DOHH2 (cell line): ENCODE data around the gene RPA1.

Source experiments
- H3F3A ChIP-seq: fragments of 200-600 bp; sonication (generic), shearing (Covaris generic); 2 replicates; pipeline ENCODE4 v1.6.0; 2016; ENCODE audit warnings: antibody characterized with exemption, mild to moderate bottlenecking; ENCODE audit not compliant: control insufficient read depth, insufficient read depth
- H3K27ac ChIP-seq: fragments of 200-600 bp; sonication (generic); 2 replicates; pipeline ENCODE4 v1.5.1; 2014; ENCODE audit warnings: low read depth, mild to moderate bottlenecking, low read length, moderate library complexity
- H3K27me3 ChIP-seq: fragments of 200-600 bp; sonication (generic); 2 replicates; pipeline ENCODE4 v1.6.1; 2014; ENCODE audit warnings: mild to moderate bottlenecking, low read length, mixed read lengths; ENCODE audit not compliant: control insufficient read depth
- H3K36me3 ChIP-seq: fragments of 200-600 bp; sonication (generic); 2 replicates; pipeline ENCODE4 v1.6.1; 2014; ENCODE audit warnings: mild to moderate bottlenecking, low read length, moderate library complexity, mixed read lengths; ENCODE audit not compliant: control insufficient read depth
- H3K4me1 ChIP-seq: fragments of 200-600 bp; sonication (generic); 2 replicates; pipeline ENCODE4 v1.6.1; 2014; ENCODE audit warnings: mild to moderate bottlenecking, low read length, mixed read lengths; ENCODE audit not compliant: control insufficient read depth
- H3K4me2 ChIP-seq: fragments of 200-600 bp; sonication (generic); 2 replicates; pipeline ENCODE4 v1.6.0; 2014; ENCODE audit warnings: mild to moderate bottlenecking, low read length, moderate library complexity
- H3K4me3 ChIP-seq: fragments of 200-600 bp; sonication (generic); 2 replicates; pipeline ENCODE4 v1.5.1; 2014; ENCODE audit warnings: mild to moderate bottlenecking, low read length, mixed read lengths
- H3K79me2 ChIP-seq: fragments of 200-600 bp; sonication (generic); 2 replicates; pipeline ENCODE4 v1.6.1; 2014; ENCODE audit warnings: mild to moderate bottlenecking, low read length, mixed read lengths; ENCODE audit not compliant: control insufficient read depth
- H3K9me2 ChIP-seq: fragments of 200-600 bp; sonication (generic); replicated peaks from 2 replicates; pipeline ENCODE4 v1.6.1; 2014; ENCODE audit warnings: mild to moderate bottlenecking, low read length, mixed read lengths; ENCODE audit not compliant: control insufficient read depth
- H3K9me3 ChIP-seq: fragments of 200-600 bp; sonication (generic); 2 replicates; pipeline ENCODE4 v1.6.1; 2014; ENCODE audit warnings: antibody characterized with exemption, low read length, mixed read lengths; ENCODE audit not compliant: control insufficient read depth, insufficient read depth
- H4K20me1 ChIP-seq: fragments of 200-600 bp; sonication (generic); 2 replicates; pipeline ENCODE4 v1.6.0; 2014; ENCODE audit warnings: low read depth, mild to moderate bottlenecking, antibody characterized with exemption, low read length, moderate library complexity; ENCODE audit not compliant: control insufficient read depth, insufficient read depth
- EZH2phosphoT487 ChIP-seq: fragments of 200-600 bp; sonication (generic); IDR thresholded peaks from 2 replicates; pipeline ENCODE4 v1.6.1; 2017; ENCODE audit warnings: borderline replicate concordance, mild to moderate bottlenecking, antibody characterized with exemption, low read length, moderate library complexity, mixed read lengths
- TF ChIP-seq, protein P1 (sequence below): fragments of 200-600 bp; sonication (generic); IDR thresholded peaks from one replicate; pipeline ENCODE4 v1.5.1; 2014; ENCODE audit warnings: antibody characterized with exemption, mild to moderate bottlenecking, low read depth, low read length; ENCODE audit not compliant: poor library complexity, severe bottlenecking

The RPA1 gene

GRCh38 chr17:1914661-1915083 lies 84.9 kb downstream of the RPA1 start:
- H4K20me1 ChIP-seq, result no peaks in the 10 kb centered on the region
- H3K9me3 ChIP-seq, result no peaks in the 10 kb centered on the region
- H3K4me1 ChIP-seq, result peaks cover 10% of the 10 kb centered on the region
- H3K36me3 ChIP-seq, result no peaks in the 10 kb centered on the region
- no peak overlapping the region for H3K4me2 ChIP-seq
- no peak overlapping the region for H3K4me3 ChIP-seq
- peaks cover 12% of the 10 kb centered on the region; the same call in 1 of the 2 replicates for H3K27me3 ChIP-seq
- no peaks in the 10 kb centered on the region for H3K79me2 ChIP-seq
- TF ChIP-seq, protein P1, sequence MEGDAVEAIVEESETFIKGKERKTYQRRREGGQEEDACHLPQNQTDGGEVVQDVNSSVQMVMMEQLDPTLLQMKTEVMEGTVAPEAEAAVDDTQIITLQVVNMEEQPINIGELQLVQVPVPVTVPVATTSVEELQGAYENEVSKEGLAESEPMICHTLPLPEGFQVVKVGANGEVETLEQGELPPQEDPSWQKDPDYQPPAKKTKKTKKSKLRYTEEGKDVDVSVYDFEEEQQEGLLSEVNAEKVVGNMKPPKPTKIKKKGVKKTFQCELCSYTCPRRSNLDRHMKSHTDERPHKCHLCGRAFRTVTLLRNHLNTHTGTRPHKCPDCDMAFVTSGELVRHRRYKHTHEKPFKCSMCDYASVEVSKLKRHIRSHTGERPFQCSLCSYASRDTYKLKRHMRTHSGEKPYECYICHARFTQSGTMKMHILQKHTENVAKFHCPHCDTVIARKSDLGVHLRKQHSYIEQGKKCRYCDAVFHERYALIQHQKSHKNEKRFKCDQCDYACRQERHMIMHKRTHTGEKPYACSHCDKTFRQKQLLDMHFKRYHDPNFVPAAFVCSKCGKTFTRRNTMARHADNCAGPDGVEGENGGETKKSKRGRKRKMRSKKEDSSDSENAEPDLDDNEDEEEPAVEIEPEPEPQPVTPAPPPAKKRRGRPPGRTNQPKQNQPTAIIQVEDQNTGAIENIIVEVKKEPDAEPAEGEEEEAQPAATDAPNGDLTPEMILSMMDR, result no peak
- TF ChIP-seq EZH2phosphoT487, result no peak
- no peaks in the 10 kb centered on the region for H3F3A ChIP-seq
- no peaks in the 10 kb centered on the region for H3K9me2 ChIP-seq
- H3K27ac ChIP-seq, result no peak overlapping the region

- H3K27me3 ChIP-seq, result peaks cover 12% of the 10 kb centered on the region; the same call in 1 of the 2 replicates
Observed at GRCh38 chr17:1915889-1916288, 86.1 kb downstream of the RPA1 start.

GRCh38 chr17:1916316-1916715 lies 86.5 kb downstream of the RPA1 start:
- H3K4me3 ChIP-seq, result no peak overlapping the region
- no peak overlapping the region for H3K27ac ChIP-seq
- H3K9me2 ChIP-seq, result no peaks in the 10 kb centered on the region
- no peaks in the 10 kb centered on the region for H3K9me3 ChIP-seq
- peaks cover 12% of the 10 kb centered on the region; the same call in 1 of the 2 replicates for H3K27me3 ChIP-seq
- no peaks in the 10 kb centered on the region for H4K20me1 ChIP-seq
- peaks cover 10% of the 10 kb centered on the region for H3K4me1 ChIP-seq
- H3F3A ChIP-seq, result no peaks in the 10 kb centered on the region
- TF ChIP-seq, protein P1, result no peak
- no peak for TF ChIP-seq EZH2phosphoT487
- H3K36me3 ChIP-seq, result no peaks in the 10 kb centered on the region
- H3K79me2 ChIP-seq, result no peaks in the 10 kb centered on the region
- peak overlapping the region; percentile 33 for H3K4me2 ChIP-seq

More at GRCh38 chr17:1915889-1916288, 86.1 kb downstream of the RPA1 start:
- Histone ChIP-seq H3K9me3 (no peaks in the 10 kb centered on the region), H3K36me3 (no peaks in the 10 kb centered on the region), H3K9me2 (no peaks in the 10 kb centered on the region), H3K79me2 (no peaks in the 10 kb centered on the region), H3K4me2 (peak overlapping the region; percentile 33), H4K20me1 (no peaks in the 10 kb centered on the region), H3K4me1 (peaks cover 10% of the 10 kb centered on the region), H3F3A (no peaks in the 10 kb centered on the region), H3K27ac (no peak overlapping the region), H3K4me3 (no peak overlapping the region)
- TF ChIP-seq EZH2phosphoT487, result no peak
- TF ChIP-seq, protein P1, result no peak
